ENCODE results near the gene LAMC1. TPM values are rescaled to one million over a fixed set of nuclear protein-coding genes. Genes with fewer than 3 reads are reported as not detected.
A peak's percentile ranks its signal among the peaks of the same experiment; 100 is the strongest.

LAMC1 gene
- total and polyA plus RNA-seq, 10 of the 15 experiments (the other 5 are each of a cell fraction or from before 2014, with no cell fraction given) = 4.6 to 51.4 (median 25.6) TPM

GRCh38 chr1:183180634-183181056, 157.4 kb downstream of the LAMC1 start (continued):
- TF ChIP-seq CEBPZ (IDR thresholded peaks at IDR 0.05; ENCODE audit: low read depth, low read length) (no peak), ZNF274 (IDR thresholded peaks at IDR 0.05; ENCODE audit: insufficient read depth, insufficient read length) (no peak), NR2C2 (IDR thresholded peaks at IDR 0.05; ENCODE audit: borderline replicate concordance, control insufficient read depth, insufficient read length, low read depth) (no peak), MEF2A (IDR thresholded peaks at IDR 0.05; ENCODE audit: insufficient read depth, low read depth, low read length) (no peak), IKZF1 (conservative IDR thresholded peaks at IDR 0.05) (peak; percentile 89), SRF (IDR thresholded peaks at IDR 0.05; ENCODE audit: low read depth in 2 of 2, low read length in 2 of 2) (no peak), POLR2A (IDR thresholded peaks at IDR 0.05; ENCODE audit: low read depth, low read length) (no peak), NFYA (IDR thresholded peaks at IDR 0.05; ENCODE audit: borderline replicate concordance, low read depth, low read length) (no peak), HDGF (IDR thresholded peaks at IDR 0.05) (no peak), E2F8 (IDR thresholded peaks at IDR 0.05; ENCODE audit: low read depth, partially characterized antibody) (no peak), KDM1A (IDR thresholded peaks at IDR 0.05; ENCODE audit: borderline replicate concordance) (no peak), EP300 (IDR thresholded peaks at IDR 0.05; ENCODE audit: borderline replicate concordance in 1 of 2, control insufficient read depth in 1 of 2, low read depth in 2 of 2, low read length in 2 of 2) (peak; percentile 63 to 64; a peak in 1 of 4 replicates), BHLHE40 (IDR thresholded peaks at IDR 0.05; ENCODE audit: borderline replicate concordance in 1 of 2, low read depth in 2 of 2, low read length in 1 of 2) (no peak), STAT3 (IDR thresholded peaks at IDR 0.05; ENCODE audit: low read depth, low read length) (no peak), HCFC1 (IDR thresholded peaks at IDR 0.05; ENCODE audit: low read length) (no peak), KAT2A (conservative IDR thresholded peaks at IDR 0.05; ENCODE audit: control insufficient read depth, low read depth, low read length) (no peak), PKNOX1 (IDR thresholded peaks at IDR 0.05) (no peak), TARDBP (IDR thresholded peaks at IDR 0.05; ENCODE audit: borderline replicate concordance) (no peak), RAD51 (IDR thresholded peaks at IDR 0.05) (no peak), SKIL (IDR thresholded peaks at IDR 0.05; ENCODE audit: low read depth, poor library complexity, severe bottlenecking) (peak; percentile 27)
